Stimulated activated CD4-positive, alpha-beta T cell treated with anti-CD3 and anti-CD28 coated beads, Interleukin-1b, Interleukin-23, amount 100 ng/mL, for 24 hours (primary cell): ENCODE measurements around the gene PLOD1.
"Not testable (repeated sequence)": the region's sequence is repeated elsewhere in the genome, so short reads cannot be mapped to it uniquely, and the experiment has no call there.

ENCODE experiments used
- DNase-seq, 4 experiments: peaks; one replicate each; pipeline ENCODE4 v3.0.0-alpha.2; 2020; ENCODE audit warnings: low read depth in 4 of 4, low spot score in 1 of 4

The PLOD1 gene

DNA sequence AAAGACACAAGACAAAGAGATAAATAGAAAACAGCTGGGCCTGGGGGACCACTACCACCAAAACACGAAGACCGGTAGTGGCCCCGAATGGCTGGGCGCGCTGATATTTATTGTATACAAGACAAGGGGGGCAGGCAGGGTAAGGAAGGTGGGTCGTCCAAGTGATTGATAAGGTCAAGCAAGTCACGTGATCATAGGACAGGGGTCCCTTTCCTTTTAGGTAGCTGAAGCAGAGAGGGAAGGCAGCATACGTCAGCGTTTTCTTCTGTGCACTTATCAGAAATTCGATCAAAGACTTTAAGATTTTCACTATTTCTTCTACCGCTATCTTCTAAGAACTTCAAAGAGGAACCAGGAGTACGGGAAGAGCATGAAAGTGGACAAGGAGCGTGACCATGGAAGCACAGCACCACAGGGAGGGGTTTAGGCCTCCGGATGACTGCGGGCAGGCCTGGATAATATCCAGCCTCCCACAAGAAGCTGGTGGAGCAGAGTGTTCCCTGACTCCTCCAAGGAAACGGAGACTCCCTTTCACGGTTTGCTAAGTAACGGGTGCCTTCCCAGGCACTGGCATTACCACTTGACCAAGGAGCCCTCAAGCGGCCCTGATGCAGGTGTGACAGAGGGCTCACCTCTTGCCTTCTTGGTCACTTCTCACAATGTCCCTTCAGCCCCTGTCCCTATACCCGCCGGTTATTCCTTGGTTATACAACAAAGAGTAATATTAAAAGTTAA, 21.9 kb upstream of the PLOD1 start:
- not testable (repeated sequence) for DNase-seq

DNA sequence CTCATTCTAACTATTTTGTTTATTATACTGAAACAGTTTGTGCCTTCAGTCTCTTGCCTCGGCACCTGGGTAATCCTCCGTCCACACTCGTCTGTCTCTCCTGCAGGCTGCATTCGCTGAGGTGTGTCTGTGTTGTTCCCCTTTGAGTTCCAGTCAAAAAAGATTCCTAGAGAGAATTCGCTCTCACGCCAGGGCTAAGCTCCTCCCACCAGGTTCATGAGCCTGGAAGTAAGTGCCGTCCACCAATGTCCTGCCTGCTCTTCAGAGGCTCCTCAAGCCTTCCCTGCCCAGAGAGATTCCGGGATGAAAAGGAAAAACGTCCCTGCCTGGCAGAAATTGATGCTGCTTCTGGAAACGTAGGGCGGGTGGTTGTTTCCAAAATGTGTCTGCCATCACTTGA, 21.2 kb upstream of the PLOD1 start:
- no peak for DNase-seq

DNA sequence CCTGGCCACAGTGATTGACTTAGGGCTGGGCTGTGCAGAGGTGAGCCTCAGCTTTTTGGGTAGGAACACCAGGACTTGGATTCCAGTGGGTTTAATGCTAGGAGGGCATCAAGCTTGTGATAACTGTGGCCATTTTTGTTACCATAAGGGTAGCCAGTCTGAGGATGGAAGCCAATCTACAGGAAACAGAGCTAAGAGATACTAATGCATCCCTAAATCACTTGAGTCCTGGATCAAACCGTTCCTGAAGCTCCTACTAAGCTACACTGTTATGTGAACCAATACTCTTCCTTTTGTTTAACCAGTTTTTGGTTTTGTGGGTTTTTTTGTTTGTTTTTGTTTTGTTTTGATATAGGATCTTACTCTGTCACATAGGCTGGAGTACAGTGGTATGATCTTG, 20.5 kb upstream of the PLOD1 start:
- DNase-seq: no peak

DNA sequence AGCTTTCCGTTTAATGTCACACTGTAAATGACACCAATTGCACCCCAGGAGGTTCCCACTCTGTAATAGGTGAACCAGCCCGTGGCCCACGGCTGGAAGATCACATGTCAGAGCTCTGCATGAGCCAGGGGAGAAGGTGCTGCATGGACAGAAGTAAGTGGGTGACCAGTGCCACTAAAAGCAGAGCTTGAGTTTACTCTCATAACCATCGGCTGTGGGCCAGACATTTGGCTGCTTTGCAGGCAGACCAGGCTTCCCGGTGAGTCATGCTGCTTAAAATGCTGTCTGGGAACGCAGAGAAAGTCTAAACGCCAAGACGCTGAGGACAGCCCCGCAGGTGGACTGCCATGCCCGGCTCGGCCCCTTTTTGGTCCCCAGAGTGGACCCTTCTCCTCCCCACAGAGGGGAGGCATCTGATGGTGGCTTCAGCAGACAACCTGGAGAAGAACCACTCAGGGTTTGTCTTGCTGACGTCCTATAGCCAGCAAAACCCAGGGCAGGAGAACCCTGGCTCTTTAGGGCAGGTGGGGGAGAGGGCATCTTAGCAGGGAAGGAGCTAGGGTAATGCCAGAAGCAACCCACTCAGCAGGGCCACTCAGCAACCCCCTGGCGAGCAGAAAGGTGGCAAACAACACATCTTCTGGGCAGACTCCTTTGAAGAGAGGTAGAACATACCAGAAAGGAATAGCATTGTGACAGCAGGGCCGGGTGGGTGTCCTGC, 15.6 kb upstream of the PLOD1 start:
- DNase-seq: no peak

DNA sequence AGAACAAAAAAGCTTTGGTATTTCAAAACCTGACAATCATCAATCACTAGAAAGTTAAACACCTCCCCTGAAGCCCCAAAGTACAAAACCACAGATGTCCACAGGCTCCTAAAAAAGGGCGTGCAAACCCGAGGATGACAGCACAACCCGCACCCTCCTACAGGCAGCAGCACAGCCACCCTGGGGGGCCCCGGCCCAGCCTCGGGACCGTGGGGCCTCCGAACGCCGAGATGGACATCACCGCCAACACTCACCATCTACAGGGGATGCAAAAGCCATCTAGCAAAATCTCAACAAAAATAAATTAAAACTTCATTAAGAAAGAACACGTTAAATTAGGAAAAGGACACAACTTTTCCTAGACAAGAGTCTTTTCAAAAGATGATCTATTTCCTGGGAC, 14.9 kb upstream of the PLOD1 start:
- no peak for DNase-seq

DNA sequence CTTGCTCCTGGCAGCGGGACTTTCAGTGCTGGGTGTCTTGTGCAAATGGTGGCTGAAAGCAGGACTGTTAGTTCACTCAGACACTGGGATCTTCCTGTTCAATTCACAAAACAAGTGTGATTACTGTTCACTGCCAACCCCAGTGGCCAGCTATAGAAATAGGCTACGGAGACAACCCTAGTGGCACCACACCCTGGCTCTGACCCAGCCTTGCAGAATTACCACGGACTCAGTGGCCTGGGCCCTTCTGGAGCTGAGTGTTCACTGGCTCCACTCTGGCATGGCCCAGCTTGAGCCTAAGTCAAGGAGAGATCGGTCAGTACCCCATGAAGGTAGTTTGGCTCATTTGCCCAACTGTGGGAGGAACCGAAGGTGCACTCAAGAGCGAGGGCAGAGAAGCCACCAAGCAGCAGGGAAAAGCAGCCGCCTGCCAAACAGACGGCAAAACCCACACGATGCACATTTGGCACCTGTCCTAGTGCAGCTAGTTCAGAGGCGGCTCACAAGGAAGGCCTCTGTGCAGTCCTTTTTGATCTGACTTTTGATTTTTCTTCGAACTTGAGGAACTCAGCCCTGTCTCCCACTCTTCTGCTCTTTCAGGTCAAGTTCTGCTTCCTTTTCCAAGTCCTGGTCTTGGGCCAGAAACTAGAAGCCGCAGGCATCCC, 14.1 kb upstream of the PLOD1 start:
- no peak for DNase-seq

DNA sequence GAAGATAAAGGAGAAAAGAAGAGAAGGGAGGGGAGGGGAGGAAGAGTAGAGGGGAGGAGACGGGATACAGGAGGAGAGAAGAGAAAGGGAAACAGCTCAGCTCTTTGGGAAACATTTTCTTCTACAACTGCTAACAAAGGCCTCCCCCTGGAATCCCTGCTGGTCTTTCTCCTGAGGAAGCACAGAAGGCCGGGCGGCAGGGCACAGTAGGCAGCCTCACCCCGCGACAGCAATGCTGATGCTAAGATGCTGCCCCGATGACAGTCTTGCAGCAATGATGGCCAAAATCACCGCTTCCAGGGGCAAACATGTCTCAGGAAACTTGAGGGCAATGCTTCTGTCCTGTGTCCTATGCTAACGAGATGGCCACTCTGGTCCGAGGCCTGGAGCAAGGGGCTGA, 13.5 kb upstream of the PLOD1 start:
- DNase-seq: no peak

DNA sequence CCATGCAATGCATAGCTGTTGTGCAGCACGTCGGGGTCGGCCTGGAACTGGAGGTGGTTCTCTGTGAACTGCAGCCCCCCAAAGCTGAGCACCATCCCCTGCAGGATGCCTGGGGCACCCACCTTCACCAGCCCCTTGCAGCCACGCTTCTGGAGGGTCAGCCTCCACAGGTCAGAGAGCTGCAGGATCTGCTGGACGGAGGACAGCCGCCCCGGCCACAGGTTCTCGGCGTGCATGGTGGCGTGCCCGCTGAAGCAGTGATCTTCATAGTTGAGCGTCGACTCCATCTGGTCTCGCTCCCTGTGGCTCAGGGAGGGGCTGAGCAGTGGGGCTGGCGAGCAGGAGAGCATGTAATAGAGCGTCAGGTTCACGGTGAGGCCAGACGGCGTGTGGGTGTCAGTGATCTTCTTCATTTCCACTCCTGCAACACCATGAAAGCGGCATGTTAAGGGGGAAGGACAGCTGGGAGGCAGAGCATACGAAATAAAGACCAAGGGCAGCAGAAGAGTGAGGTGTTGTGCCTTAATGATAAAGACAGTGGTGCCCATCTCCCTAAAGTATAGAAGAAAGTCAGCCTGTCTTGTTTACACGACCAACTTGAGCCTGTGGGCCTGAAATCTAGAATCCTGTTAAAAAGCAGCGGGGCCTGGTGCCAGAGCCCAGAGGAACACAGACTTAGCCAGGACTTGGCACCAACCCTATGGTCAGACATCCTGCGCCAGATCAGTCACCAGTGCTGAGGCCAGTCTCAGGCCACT, 11.3 kb upstream of the PLOD1 start:
- no peak for DNase-seq

DNA sequence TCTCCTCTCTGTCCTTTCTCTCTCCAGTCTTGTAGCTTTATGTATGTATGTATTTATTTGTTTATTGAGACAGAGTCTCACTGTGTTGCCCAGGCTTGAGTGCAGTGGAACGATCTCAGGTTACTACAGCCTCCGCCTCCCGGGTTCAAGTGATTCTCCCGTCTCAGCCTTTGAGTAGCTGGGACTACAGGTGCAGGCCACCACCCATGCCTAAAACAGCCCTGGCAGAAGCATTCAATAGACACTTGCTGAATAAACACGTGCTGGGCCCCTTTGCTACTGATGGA, 10.7 kb upstream of the PLOD1 start:
- DNase-seq: no peak

DNA sequence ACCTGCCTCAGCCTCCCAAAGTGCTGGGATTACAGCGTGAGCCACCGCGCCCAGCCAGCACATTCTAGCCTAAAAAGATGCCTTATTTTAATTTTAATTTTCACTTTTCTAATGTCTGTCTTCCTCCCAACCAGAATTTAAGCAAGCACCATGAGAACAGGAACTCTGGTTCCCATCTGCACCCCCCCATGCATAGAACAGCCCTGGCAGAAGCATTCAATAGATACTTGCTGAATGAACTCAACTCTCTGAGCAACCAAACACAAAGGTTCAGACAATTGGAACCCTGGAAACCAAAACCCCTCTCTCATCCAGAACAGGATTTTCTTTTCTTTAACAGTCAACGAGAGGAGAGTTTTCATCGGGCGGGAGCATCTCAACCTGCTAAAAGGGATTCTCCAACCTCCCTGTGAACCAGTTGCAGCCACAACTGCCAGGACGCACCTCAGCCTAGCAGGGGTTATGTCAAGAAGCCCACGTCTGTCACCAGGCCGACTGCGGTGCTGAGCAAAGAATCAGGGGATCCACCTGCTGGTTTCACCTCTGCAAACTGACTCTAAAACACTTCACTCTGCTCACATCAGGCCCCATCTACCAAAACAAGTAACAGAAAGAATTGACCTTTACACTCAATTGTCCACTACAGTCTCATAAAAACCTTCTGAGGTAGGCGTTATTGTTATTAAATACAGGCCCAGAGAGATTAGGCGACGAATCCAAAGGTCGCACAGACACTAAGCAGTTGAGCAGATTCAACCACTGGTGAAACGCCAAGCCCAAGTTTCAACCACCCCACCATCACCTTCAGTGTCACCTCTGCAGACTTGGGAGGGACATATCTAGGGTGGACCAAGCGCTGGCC, 10.0 kb upstream of the PLOD1 start:
- DNase-seq: no peak

DNA sequence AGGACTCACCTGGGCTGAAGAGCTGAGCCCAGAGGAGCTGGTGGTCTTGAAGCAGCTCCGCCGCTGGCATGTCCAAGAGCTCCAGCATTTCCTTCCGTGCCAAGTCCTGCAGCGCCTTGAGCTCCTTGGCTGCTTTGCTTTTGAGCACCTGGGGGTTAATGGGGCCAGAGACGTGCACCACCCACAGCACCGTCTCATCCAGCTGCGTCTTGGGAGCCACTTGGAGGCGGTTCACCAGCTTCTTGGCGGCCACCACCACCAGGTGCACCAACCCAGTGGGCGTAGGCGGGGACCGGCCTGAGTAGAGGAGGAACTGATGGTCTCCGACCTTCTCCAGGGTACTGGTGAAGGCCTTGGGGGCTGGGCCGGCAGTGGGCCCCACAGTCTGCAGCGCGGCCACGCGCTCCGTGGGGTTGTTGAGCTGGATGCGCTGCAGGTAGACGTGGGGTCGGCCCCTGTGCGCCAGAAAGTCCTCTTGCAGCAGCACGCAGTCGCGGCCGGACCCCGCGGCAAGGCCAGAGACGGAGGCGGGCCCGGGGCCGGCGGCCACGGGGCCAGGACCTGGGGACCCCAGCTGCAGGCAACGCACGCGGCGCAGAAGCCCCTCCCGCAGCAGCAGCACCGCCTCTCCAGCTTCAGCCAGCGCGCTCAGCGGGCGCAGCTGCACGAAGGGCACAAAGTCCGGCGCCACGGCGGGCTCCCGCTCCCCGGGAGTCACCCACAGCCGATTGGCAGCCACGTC, 9.2 kb upstream of the PLOD1 start:
- not testable (repeated sequence) for DNase-seq

DNA sequence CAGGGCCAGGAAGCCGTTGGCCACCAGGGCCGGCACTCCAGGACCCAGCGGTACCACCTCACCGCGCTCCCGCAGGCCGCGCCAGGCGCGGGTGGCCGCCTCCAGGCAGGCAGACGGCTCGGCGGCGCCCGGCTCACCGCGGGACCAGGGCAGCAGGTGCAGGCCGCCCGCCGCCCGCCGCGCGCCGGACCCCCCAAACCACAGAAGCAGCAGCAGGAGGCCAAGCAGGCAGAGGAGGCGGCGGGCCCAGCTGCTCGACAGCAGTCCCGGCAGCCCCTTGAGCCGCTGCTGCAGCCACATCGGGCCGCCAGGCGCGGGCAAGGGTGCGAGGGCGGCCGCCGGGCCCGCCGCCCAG, 8.6 kb upstream of the PLOD1 start:
- DNase-seq: no peak

DNA sequence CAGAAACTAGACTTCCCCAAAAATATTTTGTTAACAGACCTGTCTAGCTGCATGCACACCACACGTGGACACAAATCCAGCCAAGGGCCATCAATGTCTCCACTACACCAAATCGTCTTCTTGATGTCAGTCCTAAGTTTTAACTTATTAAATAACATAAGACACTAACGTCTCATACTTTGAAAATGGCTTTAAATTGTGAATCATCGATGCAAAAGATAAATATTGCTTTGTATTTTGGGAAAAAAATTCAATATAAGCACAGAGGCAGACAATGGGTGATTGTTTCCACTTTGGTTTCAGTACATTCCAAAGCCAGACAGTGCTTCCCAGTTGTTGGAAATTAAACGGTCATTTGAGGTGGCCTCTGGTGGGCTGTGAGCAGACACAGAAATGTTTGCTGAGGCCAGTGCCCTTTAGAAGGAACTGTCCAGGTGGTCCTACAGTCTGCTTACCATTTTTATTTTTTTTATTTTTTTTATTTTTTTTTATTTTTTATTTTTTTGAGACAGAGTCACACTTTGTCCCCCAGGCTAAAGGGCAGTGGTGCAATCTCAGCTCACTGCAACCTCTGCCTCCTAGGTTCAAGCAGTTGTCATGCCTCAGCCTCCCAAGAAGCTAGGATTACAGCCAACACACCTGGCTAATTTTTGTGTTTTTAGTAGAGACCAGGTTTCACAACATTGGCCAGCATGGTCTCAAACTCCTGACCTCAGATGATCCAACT, 6.5 kb upstream of the PLOD1 start:
- DNase-seq: no peak

DNA sequence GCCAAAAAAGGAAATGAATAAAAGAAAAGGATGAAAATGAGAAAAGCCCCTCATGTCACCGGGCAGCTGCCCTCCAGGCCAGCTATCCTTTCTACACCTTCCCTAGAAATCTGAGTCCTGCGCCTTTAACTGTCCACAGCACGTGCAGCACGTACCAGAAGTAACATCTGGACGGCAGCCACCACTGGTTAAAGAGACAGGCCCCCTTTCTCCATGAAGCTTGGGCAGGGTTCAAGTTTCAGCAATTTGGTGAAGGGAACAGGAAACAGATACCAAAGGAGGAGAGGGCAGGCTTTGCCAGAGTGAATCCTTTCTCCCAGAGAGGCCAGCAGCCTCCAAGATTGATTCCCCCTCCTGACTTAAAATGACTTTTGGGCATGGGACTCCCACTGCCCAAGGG, 4.7 kb upstream of the PLOD1 start:
- no peak for DNase-seq

DNA sequence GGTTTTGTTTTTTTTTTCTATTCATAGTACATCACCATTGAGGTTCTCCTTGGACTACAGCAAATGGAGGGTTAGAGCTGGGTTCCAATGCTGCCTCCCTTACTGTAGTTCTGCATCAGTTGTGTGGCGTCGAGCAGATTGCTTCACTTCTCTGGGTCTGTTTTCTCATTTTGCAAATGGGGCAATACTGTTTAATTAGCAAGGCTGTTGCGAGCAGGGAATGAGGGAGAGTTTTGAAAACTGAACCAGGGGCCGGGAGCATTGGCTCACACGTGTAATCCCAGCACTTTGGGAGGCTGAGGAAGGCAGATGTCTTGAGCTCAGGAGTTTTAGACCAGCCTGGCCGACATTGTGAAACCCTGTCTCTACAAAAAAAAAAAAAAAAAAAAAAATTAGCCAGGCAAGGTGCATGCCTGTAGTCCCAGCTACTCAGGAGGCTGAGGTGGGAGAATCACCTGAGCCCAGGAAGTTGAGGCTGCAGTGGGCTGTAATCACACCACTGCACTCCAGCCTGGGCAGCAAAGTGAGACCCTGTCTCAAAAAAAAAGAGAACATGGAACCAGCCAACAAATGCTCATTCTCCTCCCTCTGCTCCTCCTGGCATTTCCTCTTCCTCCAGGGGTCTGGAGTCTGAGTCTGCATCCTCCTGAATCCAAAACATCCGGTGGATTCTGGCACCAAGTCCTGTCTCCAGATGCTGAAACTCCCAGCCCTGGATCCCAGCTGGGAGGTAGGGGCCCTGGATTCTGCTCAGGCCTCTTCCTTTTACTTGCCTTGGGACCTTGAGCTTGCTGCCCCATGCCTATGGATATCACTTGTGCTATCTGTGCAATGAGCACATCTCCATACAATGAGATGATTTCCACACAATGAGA, 3.7 kb upstream of the PLOD1 start:
- DNase-seq: no peak

DNA sequence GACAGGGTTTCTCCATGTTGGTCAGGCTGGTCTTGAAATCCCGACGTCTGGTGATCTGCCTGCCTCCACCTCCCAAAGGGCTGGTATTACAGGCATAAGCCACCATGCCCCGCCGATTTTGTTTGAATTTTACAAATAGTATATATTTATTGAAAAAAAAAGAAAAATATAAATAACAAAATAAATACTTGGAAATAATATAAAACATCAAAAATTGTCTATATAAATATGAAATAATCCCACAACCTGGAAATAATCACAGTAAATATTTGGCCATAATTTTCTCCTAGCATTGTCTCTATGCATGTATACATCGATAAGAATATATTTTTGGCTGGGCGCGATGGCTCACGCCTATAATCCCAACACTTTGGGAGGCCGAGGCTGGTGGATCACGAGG, 2.7 kb upstream of the PLOD1 start:
- DNase-seq: no peak

DNA sequence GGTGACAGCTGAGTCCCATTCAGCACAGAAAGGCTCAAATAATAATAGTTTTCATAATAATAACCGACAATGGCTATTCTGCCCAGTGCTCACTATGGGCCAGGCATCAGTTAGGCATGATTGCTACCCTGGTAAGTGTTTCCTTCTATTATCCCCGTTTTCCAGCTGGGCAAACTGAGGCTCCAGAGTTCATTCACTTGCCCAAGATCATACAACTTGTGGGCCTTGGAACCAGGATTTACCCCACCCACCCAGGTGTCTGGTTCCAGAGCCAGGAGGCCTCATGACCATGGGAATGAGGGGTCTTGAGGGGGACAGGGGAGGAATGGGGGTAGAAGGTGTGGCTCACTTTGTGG, 518 bp downstream of the PLOD1 start:
- no peak for DNase-seq

DNA sequence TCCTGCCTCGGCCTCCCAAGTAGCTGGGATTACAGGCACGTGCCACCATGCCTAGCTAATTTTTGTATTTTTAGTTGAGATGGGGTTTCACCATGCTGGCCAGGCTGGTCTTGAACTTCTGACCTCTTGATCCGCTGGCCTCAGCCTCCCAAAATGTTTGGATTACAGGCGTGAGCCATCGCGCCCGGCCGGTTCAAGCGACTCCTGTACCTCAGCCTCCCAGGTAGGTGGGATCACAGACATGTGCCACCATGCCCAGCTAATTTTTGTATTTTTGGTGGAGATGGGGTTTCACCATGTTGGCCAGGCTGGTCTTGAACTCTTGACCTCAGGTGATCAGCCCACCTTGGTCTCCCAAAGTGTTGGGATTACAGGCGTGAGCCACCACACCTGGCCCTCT, 1.2 kb downstream of the PLOD1 start:
- not testable (repeated sequence) for DNase-seq
